Endodermal cell (in vitro differentiated cells): ENCODE data around the gene CELSR2. TPM values are rescaled to one million over a fixed set of nuclear protein-coding genes. Genes with fewer than 3 reads are reported as not detected.

Experiments
- DNase-seq: peaks from one replicate; pipeline ENCODE4 v3.0.0-alpha.2; 2017
- H3K27ac ChIP-seq: 2 replicates; pipeline ENCODE4 v1.5.1; 2013; ENCODE audit warnings: mild to moderate bottlenecking, low read depth, low read length, moderate library complexity
- H3K27me3 ChIP-seq: 2 replicates; pipeline ENCODE4 v1.6.1; 2013; ENCODE audit warnings: mild to moderate bottlenecking, low read length, moderate library complexity; ENCODE audit not compliant: insufficient read depth, control insufficient read depth, poor library complexity, severe bottlenecking
- H3K36me3 ChIP-seq: 2 replicates; pipeline ENCODE4 v1.7.0; 2013; ENCODE audit warnings: mild to moderate bottlenecking, low read length, moderate library complexity; ENCODE audit not compliant: control insufficient read depth, insufficient read depth
- H3K4me1 ChIP-seq: one replicate; pipeline ENCODE4 v1.7.0; 2013; ENCODE audit warnings: low read length; ENCODE audit not compliant: control insufficient read depth, insufficient read depth
- H3K4me3 ChIP-seq: 2 replicates; pipeline ENCODE4 v1.5.1; 2013; ENCODE audit warnings: mild to moderate bottlenecking, low read length, moderate library complexity
- H3K9ac ChIP-seq: 2 replicates; pipeline ENCODE4 v1.6.1; 2013; ENCODE audit warnings: mild to moderate bottlenecking, low read length, moderate library complexity; ENCODE audit not compliant: poor library complexity, severe bottlenecking; ENCODE audit errors: extremely low read depth
- H3K9me3 ChIP-seq: 2 replicates; pipeline ENCODE4 v1.6.1; 2013; ENCODE audit warnings: mild to moderate bottlenecking, low read length, moderate library complexity; ENCODE audit not compliant: control insufficient read depth
- H3K27ac Mint-ChIP-seq: 2 replicates; pipeline ENCODE4 v1.8.0; 2020; ENCODE audit warnings: mixed read lengths
- H3K27me3 Mint-ChIP-seq: 2 replicates; pipeline ENCODE4 v1.8.0; 2021; ENCODE audit warnings: mild to moderate bottlenecking, mixed read lengths; ENCODE audit not compliant: insufficient read depth
- H3K36me3 Mint-ChIP-seq: 2 replicates; pipeline ENCODE4 v1.8.0; 2020; ENCODE audit warnings: low read depth, mixed read lengths
- H3K4me1 Mint-ChIP-seq: 2 replicates; pipeline ENCODE4 v1.8.0; 2020; ENCODE audit warnings: mixed read lengths
- H3K4me3 Mint-ChIP-seq: 2 replicates; pipeline ENCODE4 v1.8.0; 2020; ENCODE audit warnings: mild to moderate bottlenecking, moderate library complexity, mixed read lengths
- H3K9me3 Mint-ChIP-seq: 2 replicates; pipeline ENCODE4 v1.8.0; 2020; ENCODE audit warnings: mild to moderate bottlenecking, mixed read lengths
- CTCF ChIP-seq: fragments of 200-600 bp; sonication (generic); conservative IDR thresholded peaks from 2 replicates; pipeline ENCODE4 v1.5.0; 2021; ENCODE audit warnings: antibody characterized with exemption, mild to moderate bottlenecking
- WGBS, 2 experiments: methylation state at CpG; one replicate each; pipeline versions ENCODE4 v1.1.5 to v1.1.7; 2013; ENCODE audit warnings: missing lambda C conversion rate in 2 of 2, mixed read lengths in 1 of 2; ENCODE audit not compliant: insufficient coverage in 1 of 2, insufficient read length in 1 of 2; 5-methylcytosine and 5-hydroxymethylcytosine counted together
- total RNA-seq, 2 donors: library from RNA; stranded (reverse); fragmentation: NEBNext Ultra II Directional in 1 of 2; extraction: Animal tissue kit (Norgen Biotek cat#: 25700) in 1 of 2; gene quantifications; 2 replicates in 1 of 2; 3 replicates in 1 of 2; pipeline ENCODE4 v1.2.1, GENCODE V29; 2021

Gene CELSR2
- total RNA-seq, 2 donors from 2014 or later: 16.1 to 20.2 TPM

DNA sequence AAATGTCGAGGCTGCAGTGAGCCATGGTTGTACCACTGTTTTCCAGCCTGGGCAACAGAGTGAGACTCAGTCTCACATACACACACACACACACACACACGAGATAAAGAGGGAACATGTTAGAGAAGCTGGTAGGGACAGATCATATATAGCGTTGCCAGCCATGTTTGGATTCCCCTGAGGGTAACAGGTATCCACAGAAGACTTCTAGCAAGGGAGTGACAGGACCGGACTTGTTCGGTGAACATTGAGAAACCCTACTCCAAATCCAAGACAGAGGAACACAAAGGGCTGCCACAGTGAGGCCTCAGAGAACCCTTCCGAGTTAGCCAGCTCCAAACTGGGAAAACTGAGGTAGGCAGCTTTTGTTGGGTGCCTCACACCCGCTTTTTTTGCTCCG, 39.3 kb upstream of the CELSR2 start:
- H3K4me1 ChIP-seq: peaks cover 5% of the 10 kb centered on the region
- no peaks in the 10 kb centered on the region for H3K27me3 ChIP-seq
- H3K9ac ChIP-seq: no peak overlapping the region
- H3K4me1 Mint-ChIP-seq: peaks cover 6% of the 10 kb centered on the region
- H3K27ac Mint-ChIP-seq: no peak overlapping the region
- no peak overlapping the region for H3K4me3 ChIP-seq
- H3K9me3 ChIP-seq: no peaks in the 10 kb centered on the region
- H3K36me3 ChIP-seq: no peaks in the 10 kb centered on the region
- H3K36me3 Mint-ChIP-seq: no peaks in the 10 kb centered on the region
- peaks cover 6% of the 10 kb centered on the region for H3K27me3 Mint-ChIP-seq
- no peaks in the 10 kb centered on the region for H3K9me3 Mint-ChIP-seq
- no peak for TF ChIP-seq CTCF
- 90 to 95% methylated on average over 6 to 8 of the region's 8 CpGs for WGBS, 2 experiments
- DNase-seq: no peak
- no peak overlapping the region for H3K27ac ChIP-seq
- no peak overlapping the region for H3K4me3 Mint-ChIP-seq

- peak overlapping the region; percentile 52 for H3K27ac Mint-ChIP-seq
- WGBS, 2 experiments: 50 to 73% methylated on average over 5 to 10 of the region's 10 CpGs
- DNase-seq: peak; percentile 96
Observed at GRCh38 chr1:109213345-109213823, 36.0 kb upstream of the CELSR2 start.

GRCh38 chr1:109213824-109214693, 35.3 kb upstream of the CELSR2 start, which contains the start of gene SARS1:
SARS1 (plus strand) TSS chr1:109213918; CDS start chr1:109213993, 75 bp downstream.
- no peak for TF ChIP-seq CTCF
- Mint-ChIP-seq H3K4me3 (peak within 1 kb of the TSS; percentile 99), H3K4me1 (peaks cover 10% of the 10 kb centered on the region), H3K27ac (peak within 1 kb of the TSS; percentile 98), H3K36me3 (peaks cover 10% of the 10 kb centered on the region), H3K27me3 (peaks cover 6% of the 10 kb centered on the region), H3K9me3 (peaks cover 4% of the 10 kb centered on the region)
- Histone ChIP-seq H3K36me3 (peaks cover 11% of the 10 kb centered on the region), H3K9ac (peak within 1 kb of the TSS; percentile 93), H3K27ac (peak within 1 kb of the TSS; percentile 89), H3K4me3 (peak within 1 kb of the TSS; percentile 98), H3K9me3 (no peaks in the 10 kb centered on the region), H3K4me1 (peaks cover 7% of the 10 kb centered on the region), H3K27me3 (no peaks in the 10 kb centered on the region)
- 0% methylated on average over 31 to 64 of the region's 64 CpGs for WGBS, 2 experiments
- DNase-seq: peak; percentile 77

More at GRCh38 chr1:109213345-109213823, 36.0 kb upstream of the CELSR2 start:
- Histone ChIP-seq H3K27me3 (no peaks in the 10 kb centered on the region), H3K27ac (no peak overlapping the region), H3K4me3 (peak overlapping the region; percentile 98), H3K9ac (no peak overlapping the region), H3K36me3 (peaks cover 9% of the 10 kb centered on the region), H3K4me1 (peaks cover 7% of the 10 kb centered on the region), H3K9me3 (no peaks in the 10 kb centered on the region)
- Mint-ChIP-seq H3K36me3 (peaks cover 6% of the 10 kb centered on the region), H3K4me3 (peak overlapping the region; percentile 99), H3K27me3 (peaks cover 6% of the 10 kb centered on the region), H3K9me3 (no peaks in the 10 kb centered on the region), H3K4me1 (peaks cover 10% of the 10 kb centered on the region)
- no peak for TF ChIP-seq CTCF
